ENCODE results near the gene ACTN1. TPM values are rescaled to one million over a fixed set of nuclear protein-coding genes. Genes with fewer than 3 reads are reported as not detected.

Gene ACTN1
- total and polyA plus RNA-seq, 2 of the 8 experiments (the other 6 are each of a cell fraction or from before 2014, with no cell fraction given): 236 to 262 TPM

GRCh38 chr14:68979021-68979721, at the start of gene ACTN1 (continued):
- TF ChIP-seq TAF7 (optimal IDR thresholded peaks at IDR 0.05; ENCODE audit: borderline replicate concordance, low read depth, low read length) (peak; percentile 84), CBX8 (IDR thresholded peaks at IDR 0.05; ENCODE audit: borderline replicate concordance, low read depth, low read length) (no peak), RBBP5 (IDR thresholded peaks at IDR 0.05; ENCODE audit: borderline replicate concordance, low read depth, low read length) (no peak), TBP (IDR thresholded peaks at IDR 0.05; ENCODE audit: low read depth, low read length) (peak; percentile 77; the same call in 1 of the 2 replicates), SP2 (IDR thresholded peaks at IDR 0.05; ENCODE audit: low read length) (peak; percentile 82), ATF3 (IDR thresholded peaks at IDR 0.05; ENCODE audit: insufficient read depth, low read depth, low read length) (no peak)

All from H1 (cell line).